T-cell (primary cell): Measurements from ENCODE around the gene RBFOX1. TPM values are rescaled to one million over a fixed set of nuclear protein-coding genes. Genes with fewer than 3 reads are reported as not detected.

Experiments
- ATAC-seq, 4 experiments: fragments of 200-7000 bp in 3 of 4; fragments of 150-1000 bp in 1 of 4; cut with Tn5 transposase; replicated peaks in 1 of 4; 1 replicate in 3 of 4; 2 replicates in 1 of 4; pipeline ENCODE4 v1.10.0; 2021; ENCODE audit warnings: moderate library complexity in 3 of 4, mild to moderate bottlenecking in 2 of 4, moderate number of reproducible peaks in 1 of 4
- CTCF ChIA-PET, 2 donors: fragments of 300-600 bp; sonication (Branson Sonifier 250); formaldehyde crosslinking; loops; one replicate each; lab custom pipeline; 2022; ENCODE audit warnings: antibody characterized with exemption in 2 of 2; lab: Charles Lee
- POLR2A ChIA-PET, 2 donors: fragments of 300-600 bp; sonication (Branson Sonifier 250); formaldehyde crosslinking; loops; one replicate each; lab custom pipeline; 2022; ENCODE audit warnings: antibody characterized with exemption in 2 of 2; lab: Charles Lee
- DNase-seq, 35 experiments: peaks; one replicate each; pipeline versions ENCODE4 v3.0.0 to v3.0.0-alpha.2; 2013 to 2023
- H3K27ac ChIP-seq: one replicate; pipeline ENCODE4 v1.5.1; 2013; ENCODE audit warnings: low read length
- H3K27me3 ChIP-seq, 2 experiments: replicated peaks in 1 of 2; 1 replicate in 1 of 2; 2 replicates in 1 of 2; pipeline versions ENCODE4 v1.6.1 to v1.7.0; 2013; ENCODE audit warnings: low read length in 1 of 2, mixed read lengths in 1 of 2; ENCODE audit not compliant: control insufficient read depth in 2 of 2, insufficient read depth in 2 of 2; ENCODE audit errors: extremely low read depth in 1 of 2
- H3K36me3 ChIP-seq, 2 donors: 1 replicate in 1 of 2; 2 replicates in 1 of 2; pipeline versions ENCODE4 v1.6.1 to v1.7.0; 2013; ENCODE audit warnings: low read length in 1 of 2; ENCODE audit not compliant: control insufficient read depth in 2 of 2, insufficient read depth in 1 of 2; ENCODE audit errors: extremely low read depth in 1 of 2
- H3K4me1 ChIP-seq, 2 experiments: 1 replicate in 1 of 2; 2 replicates in 1 of 2; pipeline versions ENCODE4 v1.6.1 to v1.7.0; 2013; ENCODE audit warnings: low read length in 2 of 2, mixed read lengths in 1 of 2; ENCODE audit not compliant: insufficient read depth in 2 of 2, control insufficient read depth in 1 of 2; ENCODE audit errors: extremely low read depth in 1 of 2
- H3K4me3 ChIP-seq, 2 donors: 1 replicate in 1 of 2; 2 replicates in 1 of 2; pipeline versions ENCODE4 v1.5.1 to v1.7.0; 2013; ENCODE audit warnings: mild to moderate bottlenecking in 2 of 2, low read length in 1 of 2, moderate library complexity in 1 of 2; ENCODE audit not compliant: control insufficient read depth in 1 of 2; ENCODE audit errors: extremely low read depth in 1 of 2
- H3K9me3 ChIP-seq: 2 replicates; pipeline ENCODE4 v1.7.0; 2013
- H3K27ac Mint-ChIP-seq, 2 donors: one replicate each; pipeline ENCODE4 v1.8.0; 2020 to 2021; ENCODE audit warnings: mild to moderate bottlenecking in 2 of 2, mixed read lengths in 2 of 2
- H3K27me3 Mint-ChIP-seq, 2 donors: one replicate each; pipeline ENCODE4 v1.8.0; 2021 to 2022; ENCODE audit warnings: mixed read lengths in 2 of 2
- H3K36me3 Mint-ChIP-seq: one replicate; pipeline ENCODE4 v1.8.0; 2021; ENCODE audit warnings: mixed read lengths
- H3K4me1 Mint-ChIP-seq, 3 donors: one replicate each; pipeline ENCODE4 v1.8.0; 2020 to 2022; ENCODE audit warnings: mixed read lengths in 3 of 3, mild to moderate bottlenecking in 1 of 3
- H3K4me3 Mint-ChIP-seq, 3 donors: one replicate each; pipeline ENCODE4 v1.8.0; 2020 to 2022; ENCODE audit warnings: mild to moderate bottlenecking in 3 of 3, mixed read lengths in 3 of 3, moderate library complexity in 3 of 3
- H3K9me3 Mint-ChIP-seq, 3 donors: one replicate each; pipeline ENCODE4 v1.8.0; 2020 to 2022; ENCODE audit warnings: mixed read lengths in 3 of 3
- WGBS: methylation state at CpG from one replicate; pipeline ENCODE4 v1.1.5; 2013; ENCODE audit warnings: missing lambda C conversion rate; ENCODE audit not compliant: insufficient coverage; 5-methylcytosine and 5-hydroxymethylcytosine counted together
- total RNA-seq, 35 experiments: library from RNA in 6 of 35; stranded (reverse) in 6 of 35; fragments of 120-200 nt in 1 of 35; gene quantifications; one replicate each; pipeline versions ENCODE4 v1.2.1 to v1.2.4 and lab custom pipeline; 2013 to 2026

RBFOX1 gene
- total RNA-seq, 5 donors from 2014 or later (not counting 1 experiment from before 2014, with no cell fraction given): not detected

GRCh38 chr16:7640334-7640733, 307.7 kb downstream of the RBFOX1 start:
- Histone ChIP-seq H3K9me3 (no peaks in the 10 kb centered on the region), H3K36me3 (no peaks in the 10 kb centered on the region), H3K27ac (no peak overlapping the region), H3K27me3 (no peaks in the 10 kb centered on the region), H3K4me1 (no peaks in the 10 kb centered on the region), H3K4me3 (no peak overlapping the region)
- ATAC-seq (no peak), DNase-seq (no peak)
- Mint-ChIP-seq H3K4me3 (no peak overlapping the region), H3K27me3 (no peaks in the 10 kb centered on the region), H3K4me1 (no peaks in the 10 kb centered on the region), H3K36me3 (no peaks in the 10 kb centered on the region), H3K9me3 (peaks cover 9 to 41% (median 20%) of the 10 kb centered on the region in 3 donors), H3K27ac (no peak overlapping the region)
- ChIA-PET CTCF (no interaction called here), POLR2A (no interaction called here)
- 73% methylated on average over 2 of the region's 3 CpGs for WGBS

- H3K4me1 Mint-ChIP-seq: no peaks in the 10 kb centered on the region
- no peaks in the 10 kb centered on the region for H3K27me3 Mint-ChIP-seq
- no peaks in the 10 kb centered on the region for H3K4me1 ChIP-seq
- no peaks in the 10 kb centered on the region for H3K9me3 ChIP-seq
- 42% methylated on average over 2 of the region's 6 CpGs for WGBS
- H3K9me3 Mint-ChIP-seq: peaks cover 7 to 22% (median 21%) of the 10 kb centered on the region in 3 donors
- CTCF ChIA-PET: no interaction called here
- DNase-seq (no peak), ATAC-seq (no peak)
- H3K27me3 ChIP-seq: no peaks in the 10 kb centered on the region
- H3K36me3 Mint-ChIP-seq: no peaks in the 10 kb centered on the region
- H3K4me3 ChIP-seq: no peak overlapping the region
- H3K36me3 ChIP-seq: no peaks in the 10 kb centered on the region
- POLR2A ChIA-PET: no interaction called here
- H3K4me3 Mint-ChIP-seq: no peak overlapping the region
- no peak overlapping the region for H3K27ac ChIP-seq
- no peak overlapping the region for H3K27ac Mint-ChIP-seq
Observed at GRCh38 chr16:7644176-7644575, 311.5 kb downstream of the RBFOX1 start.

- H3K27ac Mint-ChIP-seq: no peak overlapping the region
- H3K4me3 Mint-ChIP-seq: no peak overlapping the region
- no peaks in the 10 kb centered on the region for H3K4me1 Mint-ChIP-seq
- ATAC-seq: no peak
- H3K36me3 Mint-ChIP-seq: no peaks in the 10 kb centered on the region
- Histone ChIP-seq H3K9me3 (no peaks in the 10 kb centered on the region), H3K36me3 (no peaks in the 10 kb centered on the region), H3K4me3 (no peak overlapping the region), H3K4me1 (no peaks in the 10 kb centered on the region), H3K27ac (no peak overlapping the region), H3K27me3 (no peaks in the 10 kb centered on the region)
- 44% methylated on average over 2 of the region's 5 CpGs for WGBS
- peaks cover 8 to 21% (median 16%) of the 10 kb centered on the region in 3 donors for H3K9me3 Mint-ChIP-seq
- POLR2A ChIA-PET: no interaction called here
- CTCF ChIA-PET: no interaction called here
- H3K27me3 Mint-ChIP-seq: no peaks in the 10 kb centered on the region
- no peak for DNase-seq
Observed at GRCh38 chr16:7644811-7645210, 312.2 kb downstream of the RBFOX1 start.

- ATAC-seq (no peak), DNase-seq (no peak)
- Histone ChIP-seq H3K4me3 (no peak overlapping the region), H3K27ac (no peak overlapping the region), H3K4me1 (no peaks in the 10 kb centered on the region), H3K27me3 (no peaks in the 10 kb centered on the region), H3K9me3 (no peaks in the 10 kb centered on the region), H3K36me3 (no peaks in the 10 kb centered on the region)
- peaks cover 9 to 30% (median 17%) of the 10 kb centered on the region in 3 donors for H3K9me3 Mint-ChIP-seq
- no peaks in the 10 kb centered on the region for H3K4me1 Mint-ChIP-seq
- no peak overlapping the region for H3K27ac Mint-ChIP-seq
- H3K4me3 Mint-ChIP-seq: no peak overlapping the region
- H3K36me3 Mint-ChIP-seq: no peaks in the 10 kb centered on the region
- CTCF ChIA-PET: no interaction called here
- H3K27me3 Mint-ChIP-seq: no peaks in the 10 kb centered on the region
- WGBS: 21% methylated on average over 2 of the region's 7 CpGs
- POLR2A ChIA-PET: no interaction called here
Observed at GRCh38 chr16:7646821-7647500, 314.3 kb downstream of the RBFOX1 start.

GRCh38 chr16:7650431-7650830, 317.8 kb downstream of the RBFOX1 start:
- Histone ChIP-seq H3K27me3 (no peaks in the 10 kb centered on the region), H3K9me3 (no peaks in the 10 kb centered on the region), H3K4me1 (no peaks in the 10 kb centered on the region), H3K36me3 (no peaks in the 10 kb centered on the region), H3K4me3 (no peak overlapping the region), H3K27ac (no peak overlapping the region)
- Mint-ChIP-seq H3K27ac (no peak overlapping the region), H3K36me3 (no peaks in the 10 kb centered on the region), H3K27me3 (no peaks in the 10 kb centered on the region), H3K9me3 (peaks cover 11 to 30% (median 16%) of the 10 kb centered on the region in 3 donors), H3K4me1 (no peaks in the 10 kb centered on the region), H3K4me3 (no peak overlapping the region)
- ChIA-PET CTCF (no interaction called here), POLR2A (no interaction called here)
- DNase-seq (no peak), ATAC-seq (no peak)
- 80% methylated on average over 1 of the region's 4 CpGs for WGBS

GRCh38 chr16:7651803-7652570, 319.3 kb downstream of the RBFOX1 start:
- CTCF ChIA-PET: no interaction called here
- POLR2A ChIA-PET: no interaction called here
- Histone ChIP-seq H3K27me3 (no peaks in the 10 kb centered on the region), H3K4me1 (no peaks in the 10 kb centered on the region), H3K36me3 (no peaks in the 10 kb centered on the region), H3K9me3 (no peaks in the 10 kb centered on the region), H3K4me3 (no peak overlapping the region), H3K27ac (no peak overlapping the region)
- H3K9me3 Mint-ChIP-seq: peaks cover 12 to 21% (median 15%) of the 10 kb centered on the region in 3 donors
- DNase-seq: no peak
- 77% methylated on average over 4 of the region's 9 CpGs for WGBS
- H3K4me1 Mint-ChIP-seq: no peaks in the 10 kb centered on the region
- H3K36me3 Mint-ChIP-seq: no peaks in the 10 kb centered on the region
- no peak overlapping the region for H3K27ac Mint-ChIP-seq
- H3K4me3 Mint-ChIP-seq: no peak overlapping the region
- ATAC-seq: no peak
- no peaks in the 10 kb centered on the region for H3K27me3 Mint-ChIP-seq
